ENCODE results near the gene TP53INP2.

Gene TP53INP2

DNA sequence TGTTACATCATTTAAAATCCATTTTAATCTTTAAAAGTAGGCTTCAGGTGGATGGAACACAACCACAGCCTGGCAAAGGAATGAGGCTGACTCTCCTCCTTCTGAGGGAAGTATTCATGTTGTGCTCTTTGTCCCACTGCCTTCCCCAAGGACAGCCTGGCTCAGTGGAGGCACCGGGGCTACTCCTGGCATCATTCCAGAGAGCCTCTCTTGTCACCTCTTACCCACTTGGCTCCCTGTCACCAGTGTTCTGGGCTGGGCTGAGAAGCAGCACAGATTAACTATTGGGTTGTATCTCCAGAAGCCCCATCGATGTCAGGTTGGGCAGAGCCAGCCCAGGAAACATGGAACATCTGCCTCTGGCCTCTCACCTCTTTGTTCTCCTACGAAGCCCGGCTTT, 10.7 kb upstream of the TP53INP2 start:
- in situ Hi-C loops (cut with HindIII; ENCODE audit: low sequenced_read_pairs): no loop called here
- no peak for TF ChIP-seq CTCF (IDR thresholded peaks at IDR 0.05; ENCODE audit: low read depth, low read length, missing control alignments)

GRCh38 chr20:34701405-34702085, 2.6 kb upstream of the TP53INP2 start:
- no peak for DNase-seq (ENCODE audit: low read depth)
- H3K4me3 ChIP-seq (ENCODE audit: low read depth, low read length): no peak overlapping the region
- in situ Hi-C loops (cut with HindIII; ENCODE audit: low sequenced_read_pairs): no loop called here
- TF ChIP-seq CTCF (IDR thresholded peaks at IDR 0.05; ENCODE audit: low read depth, low read length, missing control alignments): no peak

More for the DNA sequence above, 10.7 kb upstream of the TP53INP2 start:
- no peak overlapping the region for H3K4me3 ChIP-seq (ENCODE audit: low read depth, low read length)
- no peak for DNase-seq (ENCODE audit: low read depth)

- no peak for TF ChIP-seq CTCF (IDR thresholded peaks at IDR 0.05; ENCODE audit: low read depth, low read length, missing control alignments)
- DNase-seq (ENCODE audit: low read depth): no peak
- peak overlapping the region; percentile 68 for H3K4me3 ChIP-seq (ENCODE audit: low read depth, low read length)
- in situ Hi-C loops (cut with HindIII; ENCODE audit: low sequenced_read_pairs): no loop called here
These were observed 1.1 kb upstream of the TP53INP2 start for GRCh38 chr20:34703061-34703423.

- no peak for TF ChIP-seq CTCF (IDR thresholded peaks at IDR 0.05; ENCODE audit: low read depth, low read length, missing control alignments)
- no peak for DNase-seq (ENCODE audit: low read depth)
- H3K4me3 ChIP-seq (ENCODE audit: low read depth, low read length): peak overlapping the region; percentile 68
- in situ Hi-C loops (cut with HindIII; ENCODE audit: low sequenced_read_pairs): no loop called here
These were observed 544 bp upstream of the TP53INP2 start for GRCh38 chr20:34703424-34704176.

GRCh38 chr20:34705008-34705396, 858 bp downstream of the TP53INP2 start:
- no peak for TF ChIP-seq CTCF (IDR thresholded peaks at IDR 0.05; ENCODE audit: low read depth, low read length, missing control alignments)
- peak overlapping the region; percentile 68 for H3K4me3 ChIP-seq (ENCODE audit: low read depth, low read length)
- DNase-seq (ENCODE audit: low read depth): no peak
- in situ Hi-C loops (cut with HindIII; ENCODE audit: low sequenced_read_pairs): no loop called here

GRCh38 chr20:34705397-34706301, 1.5 kb downstream of the TP53INP2 start:
- in situ Hi-C loops (cut with HindIII; ENCODE audit: low sequenced_read_pairs): no loop called here
- TF ChIP-seq CTCF (IDR thresholded peaks at IDR 0.05; ENCODE audit: low read depth, low read length, missing control alignments): no peak
- H3K4me3 ChIP-seq (ENCODE audit: low read depth, low read length): peak overlapping the region; percentile 68
- DNase-seq (ENCODE audit: low read depth): no peak
